GM12878 (cell line): Measurements from ENCODE around the gene PCDH7. TPM values are rescaled to one million over a fixed set of nuclear protein-coding genes. Genes with fewer than 3 reads are reported as not detected.

Experiments
- ATAC-seq: fragments of 200-7000 bp; cut with Tn5 transposase; 3 replicates; pipeline ENCODE4 v1.9.1; 2020; ENCODE audit warnings: mild to moderate bottlenecking, moderate library complexity
- BruUV-seq: library from RNA; stranded (reverse); fragments of 400-500 nt; replicated peaks from 2 replicates; lab custom pipeline; 2021; lab: Mats Ljungman, UMichigan
- CTCF ChIA-PET: fragments of 300-600 bp; sonication (Branson Sonifier 250); formaldehyde crosslinking; extraction: SDS; loops from one replicate; lab custom pipeline; 2021; ENCODE audit warnings: inconsistent platforms; lab: Yijun Ruan, JAX
- POLR2A ChIA-PET: fragments of 350-600 bp; formaldehyde crosslinking; extraction: SDS; loops from one replicate; lab custom pipeline; 2021; ENCODE audit warnings: inconsistent platforms; lab: Charles Lee
- RAD21 ChIA-PET: fragments of 300-600 bp; sonication (Branson Sonifier 250); formaldehyde crosslinking; loops from one replicate; lab custom pipeline; 2023; ENCODE audit warnings: antibody characterized with exemption; ENCODE audit not compliant: unreplicated experiment; lab: Charles Lee
- SMC1A ChIA-PET: fragments of 300-600 bp; sonication (Branson Sonifier 250); formaldehyde crosslinking; loops from one replicate; lab custom pipeline; 2023; ENCODE audit not compliant: unreplicated experiment, uncharacterized antibody; lab: Charles Lee
- DNase-seq: peaks from one replicate; pipeline ENCODE4 v3.0.0-alpha.2; 2011; ENCODE audit warnings: low read depth, low spot score
- FAIRE-seq: peaks from 3 replicates; lab custom pipeline; 2011; peaks lifted over from hg19 to GRCh38; lab: Jason Lieb, UNC
- H2AFZ ChIP-seq: 2 replicates; pipeline ENCODE4 v1.6.0; 2011; ENCODE audit warnings: low read depth, low read length, control low read depth; ENCODE audit not compliant: control insufficient read depth
- H3K27ac ChIP-seq: 2 replicates; pipeline ENCODE4 v1.5.1; 2011; ENCODE audit warnings: control low read depth; ENCODE audit not compliant: control insufficient read depth, insufficient read depth
- H3K27me3 ChIP-seq, 2 experiments: replicated peaks in 1 of 2; 2 replicates each; pipeline versions ENCODE4 v1.6.0 to v1.6.1; 2011; ENCODE audit warnings: low read length in 1 of 2; ENCODE audit not compliant: control insufficient read depth in 2 of 2, insufficient read depth in 2 of 2
- H3K36me3 ChIP-seq, 2 experiments: 2 replicates each; pipeline ENCODE4 v1.5.1; 2011; ENCODE audit warnings: low read length in 1 of 2; ENCODE audit not compliant: control insufficient read depth in 2 of 2, insufficient read depth in 2 of 2
- H3K4me1 ChIP-seq: 2 replicates; pipeline ENCODE4 v1.6.1; 2011; ENCODE audit warnings: mild to moderate bottlenecking, low read length, moderate library complexity, mixed read lengths; ENCODE audit not compliant: control insufficient read depth, insufficient read depth
- H3K4me2 ChIP-seq: 2 replicates; pipeline ENCODE4 v1.6.0; 2011; ENCODE audit warnings: control low read depth; ENCODE audit not compliant: control insufficient read depth, insufficient read depth
- H3K4me3 ChIP-seq: fragments of 200-600 bp; sonication (generic); 2 replicates; pipeline ENCODE4 v1.5.1; 2016
- H3K79me2 ChIP-seq: 2 replicates; pipeline ENCODE4 v1.6.0; 2011; ENCODE audit warnings: low read length; ENCODE audit not compliant: control insufficient read depth, insufficient read depth
- H3K9ac ChIP-seq: 2 replicates; pipeline ENCODE4 v1.8.0; 2011; ENCODE audit warnings: low read length, control low read depth, mixed read lengths; ENCODE audit not compliant: control insufficient read depth, insufficient read depth
- H3K9me3 ChIP-seq: replicated peaks from 3 replicates; pipeline ENCODE4 v1.5.1; 2011; ENCODE audit warnings: mild to moderate bottlenecking, low read length; ENCODE audit not compliant: control insufficient read depth, insufficient read depth
- H4K20me1 ChIP-seq: 2 replicates; pipeline ENCODE4 v1.6.0; 2011; ENCODE audit not compliant: control insufficient read depth, insufficient read depth
- BMI1 ChIP-seq: fragments of 450-650 bp; IDR thresholded peaks from 2 replicates; pipeline ENCODE4 v1.6.1; 2016; ENCODE audit warnings: mild to moderate bottlenecking, moderate library complexity, borderline replicate concordance
- ELK1 ChIP-seq: IDR thresholded peaks from 2 replicates; pipeline ENCODE4 v1.6.1; 2012; ENCODE audit warnings: low read depth, low read length, improper control_type of control experiment
- KAT2A ChIP-seq: conservative IDR thresholded peaks from 2 replicates; pipeline ENCODE4 v1.6.1; 2011; ENCODE audit warnings: low read depth, low read length; ENCODE audit not compliant: control insufficient read depth
- KDM1A ChIP-seq: fragments of 200-600 bp; sonication (generic); IDR thresholded peaks from 2 replicates; pipeline ENCODE4 v1.6.1; 2016; ENCODE audit warnings: borderline replicate concordance
- KLF5 ChIP-seq: fragments of 450-650 bp; IDR thresholded peaks from 2 replicates; pipeline ENCODE4 v1.6.1; 2014; ENCODE audit warnings: mild to moderate bottlenecking; ENCODE audit not compliant: partially characterized antibody
- MEF2B ChIP-seq: fragments of 450-650 bp; IDR thresholded peaks from 2 replicates; pipeline ENCODE4 v1.6.1; 2018; ENCODE audit warnings: mild to moderate bottlenecking, moderate library complexity; ENCODE audit not compliant: partially characterized antibody, poor library complexity, severe bottlenecking
- MTA3 ChIP-seq: IDR thresholded peaks from 2 replicates; pipeline ENCODE4 v1.6.1; 2012; ENCODE audit warnings: low read length, inconsistent platforms, borderline replicate concordance
- RB1 ChIP-seq: fragments of 450-650 bp; formaldehyde crosslinking; IDR thresholded peaks from 2 replicates; pipeline ENCODE4 v1.6.1; 2017; ENCODE audit warnings: mild to moderate bottlenecking, borderline replicate concordance
- SIN3A ChIP-seq: IDR thresholded peaks from 2 replicates; pipeline ENCODE4 v1.6.1; 2012; ENCODE audit warnings: low read depth, low read length, improper control_type of control experiment
- SREBF2 ChIP-seq: IDR thresholded peaks from 2 replicates; pipeline ENCODE4 v1.6.1; 2012; ENCODE audit warnings: mild to moderate bottlenecking, low read length
- SRF ChIP-seq, 2 experiments: IDR thresholded peaks; 2 replicates each; pipeline ENCODE4 v1.6.1; 2011; ENCODE audit warnings: low read depth in 2 of 2, low read length in 2 of 2, mild to moderate bottlenecking in 1 of 2, moderate library complexity in 1 of 2
- STAT1 ChIP-seq: fragments of 450-650 bp; conservative IDR thresholded peaks from 2 replicates; pipeline ENCODE4 v1.6.1; 2014; ENCODE audit warnings: antibody characterized with exemption, mild to moderate bottlenecking
- TARDBP ChIP-seq: IDR thresholded peaks from 2 replicates; pipeline ENCODE4 v1.6.1; 2016; ENCODE audit warnings: borderline replicate concordance
- YBX1 ChIP-seq: fragments of 450-650 bp; IDR thresholded peaks from 2 replicates; pipeline ENCODE4 v1.6.1; 2016; ENCODE audit warnings: antibody characterized with exemption
- WGBS: methylation state at CpG from one replicate; pipeline ENCODE4 v1.1.6; 2016; ENCODE audit warnings: low lambda C conversion rate; ENCODE audit not compliant: insufficient replicate concordance, insufficient coverage; ENCODE audit errors: missing lambda C conversion rate; 5-methylcytosine and 5-hydroxymethylcytosine counted together
- in situ Hi-C: fragments of 300-500 bp; cut with MboI; formaldehyde crosslinking; loops from 9 replicates; pipeline ENCODE4 v1.14.3; 2018; ENCODE audit warnings: mixed read lengths
- intact Hi-C: fragments of 100-400 bp; cut with micrococcal nuclease; formaldehyde crosslinking; loops from one replicate; pipeline ENCODE4 v1.14.2; 2022; ENCODE audit not compliant: unreplicated experiment
- polyA plus RNA-seq, 11 experiments: library from polyadenylated mRNA; depleted of rRNA in 4 of 11; unstranded in 6 of 11; stranded (reverse) in 5 of 11; fragments of >200 nt; fragmentation: Nextera tagmentation in 4 of 11; fragmentation: Illumina TruSeq in 1 of 11; extraction: Ambion mirVana in 4 of 11; extraction: Trizol in 1 of 11; gene quantifications; 1 replicate in 1 of 11; 2 replicates in 10 of 11; pipeline versions ENCODE4 v1.2.1 to v1.2.3, GENCODE V29; 2011 to 2016; ENCODE audit warnings: inconsistent platforms in 2 of 11, missing spikeins in 2 of 11, low read depth in 1 of 11
- total RNA-seq, 4 experiments: library from RNA; depleted of rRNA in 3 of 4; stranded (reverse); fragments of >200 nt in 3 of 4; fragmentation: Illumina TruSeq in 1 of 4; extraction: Trizol in 1 of 4; gene quantifications; 2 replicates each; pipeline versions ENCODE4 v1.2.1 to v1.2.3, GENCODE V29; 2013 to 2021

PCDH7 gene
- total and polyA plus RNA-seq, 10 of the 15 experiments (the other 5 are each of a cell fraction or from before 2014, with no cell fraction given), result 0.02 to 0.06 (median 0.03) TPM; not detected in 7

GRCh38 chr4:30763321-30763727, 43.2 kb downstream of the PCDH7 start:
- no peak overlapping the region for H3K9ac ChIP-seq
- no peaks in the 10 kb centered on the region for H3K9me3 ChIP-seq
- no peaks in the 10 kb centered on the region for H3K4me1 ChIP-seq
- H3K27ac ChIP-seq, result no peak overlapping the region
- no peak for DNase-seq
- ATAC-seq, result no peak
- whole genome bisulfite sequencing, result 10% methylated on average over 3 of the region's 3 CpGs
- H4K20me1 ChIP-seq, result no peaks in the 10 kb centered on the region
- no peak overlapping the region for H2AFZ ChIP-seq
- no peak overlapping the region for H3K4me2 ChIP-seq
- FAIRE-seq, result no peak
- ChIA-PET CTCF (interaction anchor here (0.5 kb wide), 1 partner anchor 133 kb away, joined by 3 read pairs; no protein-coding TSS in a partner anchor), SMC1A (interaction anchor here (0.7 kb wide), 1 partner anchor 340 kb away, joined by 3 read pairs; no protein-coding TSS in a partner anchor), RAD21 (no interaction called here), POLR2A (no interaction called here)
- TF ChIP-seq SRF (IDR thresholded peaks at IDR 0.05; ENCODE audit: low read depth in 2 of 2, low read length in 2 of 2) (no peak), STAT1 (no peak), KAT2A (no peak), MTA3 (no peak), SIN3A (no peak), RB1 (no peak), BMI1 (no peak), SREBF2 (no peak), MEF2B (no peak), ELK1 (no peak), YBX1 (no peak), KDM1A (no peak), TARDBP (no peak), KLF5 (no peak)
- H3K4me3 ChIP-seq, result no peak overlapping the region
- H3K36me3 ChIP-seq, result no peaks in the 10 kb centered on the region
- in situ Hi-C loops (no loop called here), intact Hi-C loops (no loop called here)
- H3K27me3 ChIP-seq, result no peaks in the 10 kb centered on the region
- H3K79me2 ChIP-seq, result no peaks in the 10 kb centered on the region
- no TSS peak for BruUV-seq
